Activated CD4-positive, alpha-beta T cell treated with anti-CD3 and anti-CD28 coated beads for 36 hours (primary cell): Measurements from ENCODE around the gene YPEL5. TPM values are rescaled to one million over a fixed set of nuclear protein-coding genes. Genes with fewer than 3 reads are reported as not detected.
A peak's percentile ranks its signal among the peaks of the same experiment; 100 is the strongest.
"Not testable (repeated sequence)": the region's sequence is repeated elsewhere in the genome, so short reads cannot be mapped to it uniquely, and the experiment has no call there.

Experiments used
- ATAC-seq: fragments of 200-7000 bp; cut with Tn5 transposase; one replicate; pipeline ENCODE4 v1.10.0; 2021; ENCODE audit warnings: mild to moderate bottlenecking, moderate library complexity
- CTCF ChIA-PET: fragments of 350-600 bp; sonication (Branson Sonifier 250); formaldehyde crosslinking; loops from one replicate; lab custom pipeline; 2021; ENCODE audit warnings: antibody characterized with exemption; lab: Charles Lee
- POLR2A ChIA-PET: fragments of 350-600 bp; sonication (Branson Sonifier 250); formaldehyde crosslinking; loops from one replicate; lab custom pipeline; 2021; ENCODE audit warnings: antibody characterized with exemption, inconsistent platforms; lab: Charles Lee
- DNase-seq: peaks from one replicate; pipeline ENCODE4 v3.0.0-alpha.2; 2020
- H3K27ac Mint-ChIP-seq: one replicate; pipeline ENCODE4 v1.8.0; 2021; ENCODE audit warnings: mixed read lengths
- H3K27me3 Mint-ChIP-seq: one replicate; pipeline ENCODE4 v1.8.0; 2021; ENCODE audit warnings: mixed read lengths
- H3K36me3 Mint-ChIP-seq: one replicate; pipeline ENCODE4 v1.8.0; 2021; ENCODE audit warnings: low read depth, mixed read lengths
- H3K4me1 Mint-ChIP-seq: one replicate; pipeline ENCODE4 v1.8.0; 2021; ENCODE audit warnings: mixed read lengths
- H3K4me3 Mint-ChIP-seq: one replicate; pipeline ENCODE4 v1.8.0; 2021; ENCODE audit warnings: mild to moderate bottlenecking, moderate library complexity, mixed read lengths
- H3K9me3 Mint-ChIP-seq: one replicate; pipeline ENCODE4 v1.8.0; 2021; ENCODE audit warnings: low read depth, mixed read lengths
- intact Hi-C, 2 experiments: fragments of 100-400 bp; cut with DNase I in 1 of 2; cut with micrococcal nuclease in 1 of 2; formaldehyde crosslinking; loops; one replicate each; pipeline versions ENCODE4 v1.14.2 to v1.15.1; 2022 to 2024; cut with DNase I, micrococcal nuclease
- total RNA-seq, 2 experiments: library from RNA; stranded (reverse); gene quantifications; one replicate each; pipeline ENCODE4 v1.2.3, GENCODE V29; 2021

Gene YPEL5
- total RNA-seq, 2 experiments from 2014 or later, result 27.2 to 35.8 TPM

- CTCF ChIA-PET, H3K9me3 Mint-ChIP-seq, H3K27me3 Mint-ChIP-seq, H3K27ac Mint-ChIP-seq, H3K36me3 Mint-ChIP-seq, POLR2A ChIA-PET, ATAC-seq, intact Hi-C loops, DNase-seq, H3K4me1 Mint-ChIP-seq, H3K4me3 Mint-ChIP-seq: not testable (repeated sequence)
Measured at GRCh38 chr2:30111186-30111585, 35.6 kb upstream of the YPEL5 start.

GRCh38 chr2:30112561-30112960 lies 34.2 kb upstream of the YPEL5 start:
- H3K4me1 Mint-ChIP-seq, result peaks cover 4% of the 10 kb centered on the region
- intact Hi-C loops, result no loop called here
- CTCF ChIA-PET, result interaction anchor here (0.6 to 1.6 kb wide), 4 partner anchors 10 to 52 kb away, joined by 3 to 5 read pairs (median 3); no protein-coding TSS in a partner anchor
- no peaks in the 10 kb centered on the region for H3K9me3 Mint-ChIP-seq
- H3K4me3 Mint-ChIP-seq, result no peak overlapping the region
- ATAC-seq (no peak), DNase-seq (no peak)
- POLR2A ChIA-PET, result no interaction called here
- no peak overlapping the region for H3K27ac Mint-ChIP-seq
- no peaks in the 10 kb centered on the region for H3K36me3 Mint-ChIP-seq
- no peaks in the 10 kb centered on the region for H3K27me3 Mint-ChIP-seq

GRCh38 chr2:30113617-30114293 lies 33.1 kb upstream of the YPEL5 start:
- DNase-seq (no peak), ATAC-seq (no peak)
- ChIA-PET POLR2A (no interaction called here), CTCF (interaction anchor here (0.7 to 1.7 kb wide), 10 partner anchors 13 to 806 kb away, joined by 3 to 6 read pairs (median 3); partner anchors contain the start of gene ALK)
- H3K27me3 Mint-ChIP-seq, result no peaks in the 10 kb centered on the region
- no peak overlapping the region for H3K27ac Mint-ChIP-seq
- no peaks in the 10 kb centered on the region for H3K9me3 Mint-ChIP-seq
- no peaks in the 10 kb centered on the region for H3K36me3 Mint-ChIP-seq
- H3K4me1 Mint-ChIP-seq, result peaks cover 4% of the 10 kb centered on the region
- intact Hi-C loops, result loop anchor here in 1 of 2 experiments (2.0 kb wide), 1 partner anchor 191 kb away; no protein-coding TSS in a partner anchor
- H3K4me3 Mint-ChIP-seq, result no peak overlapping the region

- H3K27ac Mint-ChIP-seq, result no peak overlapping the region
- CTCF ChIA-PET, result interaction anchor here (0.6 to 2.7 kb wide), 20 partner anchors 15 to 826 kb away, joined by 3 to 8 read pairs (median 3); no protein-coding TSS in a partner anchor
- H3K27me3 Mint-ChIP-seq, result peaks cover 2% of the 10 kb centered on the region
- POLR2A ChIA-PET, result no interaction called here
- no peak overlapping the region for H3K4me3 Mint-ChIP-seq
- DNase-seq (peak; percentile 81), ATAC-seq (peak; percentile 65)
- intact Hi-C loops, result loop anchor here (1.0 to 2.0 kb wide), 2 partner anchors 24 to 193 kb away; no protein-coding TSS in a partner anchor
- H3K4me1 Mint-ChIP-seq, result peaks cover 4% of the 10 kb centered on the region
- H3K9me3 Mint-ChIP-seq, result no peaks in the 10 kb centered on the region
- no peaks in the 10 kb centered on the region for H3K36me3 Mint-ChIP-seq
Measured at GRCh38 chr2:30115141-30115980, 31.4 kb upstream of the YPEL5 start.

DNA sequence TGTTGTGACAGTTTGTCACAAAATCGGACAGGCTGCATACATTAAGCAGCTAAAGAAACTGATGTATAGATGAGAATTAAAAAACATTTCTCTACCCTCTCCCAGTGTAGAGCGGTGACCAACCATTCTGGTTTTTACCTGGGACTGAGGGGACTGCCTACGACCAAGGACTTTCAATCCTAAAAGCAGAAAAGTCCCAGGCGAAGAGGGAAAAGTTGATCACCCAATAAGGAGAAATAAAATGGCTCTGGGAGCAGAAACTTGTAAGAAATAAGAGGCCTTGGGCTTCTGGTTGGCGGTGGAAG lies 30.9 kb upstream of the YPEL5 start:
- Mint-ChIP-seq H3K27ac (no peak overlapping the region), H3K9me3 (no peaks in the 10 kb centered on the region), H3K36me3 (no peaks in the 10 kb centered on the region), H3K4me1 (peaks cover 4% of the 10 kb centered on the region), H3K27me3 (peaks cover 2% of the 10 kb centered on the region), H3K4me3 (no peak overlapping the region)
- DNase-seq (no peak), ATAC-seq (no peak)
- ChIA-PET CTCF (interaction anchor here (0.6 to 2.7 kb wide), 11 partner anchors 15 to 607 kb away, joined by 3 to 6 read pairs (median 3); no protein-coding TSS in a partner anchor), POLR2A (no interaction called here)
- intact Hi-C loops, result loop anchor here (1.0 to 2.0 kb wide), 2 partner anchors 25 to 193 kb away; no protein-coding TSS in a partner anchor

GRCh38 chr2:30122362-30122761 lies 24.4 kb upstream of the YPEL5 start:
- intact Hi-C loops, result no loop called here
- POLR2A ChIA-PET, result no interaction called here

DNA sequence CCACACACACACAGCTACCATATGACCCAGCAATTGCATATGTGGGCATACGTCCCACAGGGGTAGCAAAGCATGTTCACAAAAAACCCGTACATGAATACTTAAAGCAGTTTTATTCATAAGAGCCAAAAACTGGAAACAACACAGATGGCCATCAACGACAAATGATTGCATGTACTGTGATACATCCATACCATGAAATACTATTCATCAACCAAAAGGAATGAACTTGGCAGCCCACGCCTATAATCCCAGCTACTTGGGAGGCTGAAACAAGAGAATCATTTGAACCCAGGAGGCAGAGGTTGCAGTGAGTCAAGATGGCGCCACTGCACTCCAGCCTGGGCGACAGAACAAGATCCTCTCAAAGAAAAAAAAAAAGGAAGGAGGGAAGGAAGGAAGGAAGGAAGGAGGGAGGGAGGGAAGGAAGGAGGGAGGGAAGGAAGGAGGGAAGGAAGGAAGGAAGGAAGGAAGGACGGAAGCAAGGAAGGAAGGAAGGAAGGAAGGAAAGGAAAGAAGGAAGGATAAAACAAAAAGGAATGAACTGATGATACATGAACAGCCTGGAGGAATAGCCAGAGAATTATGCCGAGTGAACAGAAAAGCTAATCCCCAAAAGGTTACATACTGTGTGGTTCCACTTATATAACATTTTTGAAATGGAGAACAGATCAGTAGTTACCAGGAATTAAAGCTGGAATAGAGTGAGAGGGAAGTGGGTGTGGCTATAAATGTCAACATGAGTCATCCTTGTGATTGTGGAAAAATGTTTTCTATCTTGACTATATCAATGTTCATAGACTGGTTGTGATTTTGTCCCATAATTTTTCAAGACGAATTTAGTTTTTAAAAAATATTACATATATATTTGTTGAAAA lies 19.6 kb upstream of the YPEL5 start:
- ChIA-PET POLR2A (no interaction called here), CTCF (interaction anchor here (1.0 kb wide), 1 partner anchor 584 kb away, joined by 4 read pairs; no protein-coding TSS in a partner anchor)
- Mint-ChIP-seq H3K36me3 (no peaks in the 10 kb centered on the region), H3K27me3 (peaks cover 3% of the 10 kb centered on the region), H3K4me3 (no peak overlapping the region), H3K9me3 (peaks cover 3% of the 10 kb centered on the region), H3K27ac (no peak overlapping the region), H3K4me1 (no peaks in the 10 kb centered on the region)
- ATAC-seq (no peak), DNase-seq (no peak)
- intact Hi-C loops, result no loop called here

More at GRCh38 chr2:30122362-30122761, 24.4 kb upstream of the YPEL5 start:
- DNase-seq, result no peak
- H3K27me3 Mint-ChIP-seq, result peaks cover 5% of the 10 kb centered on the region
- H3K9me3 Mint-ChIP-seq, result peaks cover 3% of the 10 kb centered on the region
- no peak overlapping the region for H3K4me3 Mint-ChIP-seq
- no peaks in the 10 kb centered on the region for H3K4me1 Mint-ChIP-seq
- no peaks in the 10 kb centered on the region for H3K36me3 Mint-ChIP-seq
- no peak for ATAC-seq
- CTCF ChIA-PET, result interaction anchor here (0.6 to 1.2 kb wide), 3 partner anchors 10 to 47 kb away, joined by 3 read pairs; no protein-coding TSS in a partner anchor
- no peak overlapping the region for H3K27ac Mint-ChIP-seq

GRCh38 chr2:30134582-30134981 lies 12.2 kb upstream of the YPEL5 start:
- DNase-seq (no peak), ATAC-seq (no peak)
- Mint-ChIP-seq H3K9me3 (no peaks in the 10 kb centered on the region), H3K36me3 (no peaks in the 10 kb centered on the region), H3K4me1 (peaks cover 9% of the 10 kb centered on the region), H3K4me3 (no peak overlapping the region), H3K27me3 (no peaks in the 10 kb centered on the region), H3K27ac (no peak overlapping the region)
- POLR2A ChIA-PET, result no interaction called here
- intact Hi-C loops, result no loop called here
- CTCF ChIA-PET, result interaction anchor here (1.4 to 1.7 kb wide), 2 partner anchors 20 to 577 kb away, joined by 3 to 9 read pairs; no protein-coding TSS in a partner anchor

GRCh38 chr2:30135541-30135940 lies 11.3 kb upstream of the YPEL5 start:
- no peak overlapping the region for H3K27ac Mint-ChIP-seq
- DNase-seq (no peak), ATAC-seq (no peak)
- CTCF ChIA-PET, result interaction anchor here (0.5 to 3.2 kb wide), 4 partner anchors 11 to 1085 kb away, joined by 3 to 18 read pairs (median 7); partner anchors contain the start of gene YPEL5
- peaks cover 15% of the 10 kb centered on the region for H3K4me1 Mint-ChIP-seq
- no peaks in the 10 kb centered on the region for H3K9me3 Mint-ChIP-seq
- POLR2A ChIA-PET, result no interaction called here
- H3K4me3 Mint-ChIP-seq, result no peak overlapping the region
- no peaks in the 10 kb centered on the region for H3K27me3 Mint-ChIP-seq
- no peaks in the 10 kb centered on the region for H3K36me3 Mint-ChIP-seq
- intact Hi-C loops, result no loop called here

- ATAC-seq (no peak), DNase-seq (no peak)
- H3K27ac Mint-ChIP-seq, result no peak overlapping the region
- intact Hi-C loops, result no loop called here
- H3K4me1 Mint-ChIP-seq, result peaks cover 17% of the 10 kb centered on the region
- no peak overlapping the region for H3K4me3 Mint-ChIP-seq
- ChIA-PET POLR2A (interaction anchor here (0.9 kb wide), 1 partner anchor 10 kb away, joined by 3 read pairs; the partner anchor contains the start of gene YPEL5), CTCF (interaction anchor here (0.6 to 3.2 kb wide), 5 partner anchors 9 to 840 kb away, joined by 3 to 18 read pairs (median 8); partner anchors contain the start of gene YPEL5)
- no peaks in the 10 kb centered on the region for H3K27me3 Mint-ChIP-seq
- no peaks in the 10 kb centered on the region for H3K9me3 Mint-ChIP-seq
- no peaks in the 10 kb centered on the region for H3K36me3 Mint-ChIP-seq
Measured at GRCh38 chr2:30136764-30137444, 9.9 kb upstream of the YPEL5 start.
